SK-N-SH (cell line): ENCODE measurements around the gene DDRGK1. TPM values are rescaled to one million over a fixed set of nuclear protein-coding genes. Genes with fewer than 3 reads are reported as not detected.
A peak's percentile ranks its signal among the peaks of the same experiment; 100 is the strongest.

Experiments used
- CTCF ChIA-PET: fragments of 300-600, 350-600 bp; formaldehyde crosslinking; extraction: SDS; loops from one replicate; lab custom pipeline; 2021; lab: Yijun Ruan, JAX
- POLR2A ChIA-PET: fragments of 350-600 bp; sonication (Branson Sonifier 250); formaldehyde crosslinking; extraction: SDS; loops from one replicate; lab custom pipeline; 2020; ENCODE audit warnings: antibody characterized with exemption, inconsistent platforms; lab: Yijun Ruan, JAX
- DNase-seq: peaks from one replicate; pipeline ENCODE4 v3.0.0; 2012
- H2AFZ ChIP-seq: fragments of 200-600 bp; sonication (generic); 2 replicates; pipeline ENCODE4 v1.8.1; 2016; ENCODE audit warnings: antibody characterized with exemption, mild to moderate bottlenecking, low read depth
- H3F3A ChIP-seq: fragments of 200-600 bp; sonication (generic); replicated peaks from 2 replicates; pipeline ENCODE3; 2016; ENCODE audit warnings: antibody characterized with exemption, mild to moderate bottlenecking; ENCODE audit not compliant: insufficient read depth
- H3K27ac ChIP-seq, 2 experiments: fragments of 200-500 bp in 1 of 2; fragments of 200-600 bp in 1 of 2; sonication (Bioruptor generic) in 1 of 2; sonication (generic), shearing (Covaris generic) in 1 of 2; 2 replicates each; pipeline versions ENCODE4 v1.5.1 to v1.6.1; 2014 to 2016; ENCODE audit warnings: low read depth in 2 of 2, inconsistent platforms in 1 of 2, low read length in 1 of 2, mild to moderate bottlenecking in 1 of 2, mixed read lengths in 1 of 2
- H3K27me3 ChIP-seq: fragments of 200-600 bp; sonication (generic), shearing (Covaris generic); 2 replicates; pipeline ENCODE4 v1.6.1; 2016; ENCODE audit warnings: mixed run types; ENCODE audit not compliant: insufficient read depth
- H3K36me3 ChIP-seq, 2 experiments: fragments of 200-500 bp in 1 of 2; fragments of 200-600 bp in 1 of 2; sonication (Bioruptor generic) in 1 of 2; sonication (generic) in 1 of 2; replicated peaks in 1 of 2; 2 replicates each; pipeline versions ENCODE3 to v1.5.1; 2014 to 2016; ENCODE audit warnings: low read length in 1 of 2, mild to moderate bottlenecking in 1 of 2; ENCODE audit not compliant: insufficient read depth in 2 of 2, control insufficient read depth in 1 of 2
- H3K4me1 ChIP-seq, 2 experiments: fragments of 200-500 bp in 1 of 2; fragments of 200-600 bp in 1 of 2; sonication (Bioruptor generic) in 1 of 2; sonication (generic), shearing (Covaris generic) in 1 of 2; 2 replicates each; pipeline versions ENCODE4 v1.5.1 to v1.6.1; 2014 to 2016; ENCODE audit warnings: low read depth in 1 of 2, low read length in 1 of 2, mixed run types in 1 of 2; ENCODE audit not compliant: insufficient read depth in 2 of 2, control insufficient read depth in 1 of 2
- H3K4me2 ChIP-seq: fragments of 200-600 bp; sonication (generic), shearing (Covaris generic); 2 replicates; pipeline ENCODE4 v1.6.1; 2017; ENCODE audit warnings: mixed run types
- H3K4me3 ChIP-seq, 2 experiments: fragments of 200-500 bp in 1 of 2; fragments of 200-600 bp in 1 of 2; sonication (Bioruptor generic) in 1 of 2; sonication (generic), shearing (Covaris generic) in 1 of 2; 2 replicates each; pipeline versions ENCODE4 v1.5.1 to v1.8.1; 2014 to 2016; ENCODE audit warnings: low read depth in 2 of 2, inconsistent platforms in 1 of 2, low read length in 1 of 2, mild to moderate bottlenecking in 1 of 2, mixed read lengths in 1 of 2, moderate library complexity in 1 of 2
- H3K79me2 ChIP-seq: fragments of 200-600 bp; sonication (generic); 2 replicates; pipeline ENCODE4 v1.8.1; 2017; ENCODE audit warnings: mild to moderate bottlenecking; ENCODE audit not compliant: insufficient read depth
- H3K9ac ChIP-seq: fragments of 200-600 bp; sonication (generic); 2 replicates; pipeline ENCODE4 v1.6.1; 2017; ENCODE audit warnings: mixed run types
- H3K9me2 ChIP-seq: fragments of 200-600 bp; sonication (generic); 2 replicates; pipeline ENCODE4 v1.6.1; 2017; ENCODE audit warnings: mixed run types
- H3K9me3 ChIP-seq: fragments of 200-600 bp; sonication (generic); 2 replicates; pipeline ENCODE4 v1.6.1; 2017; ENCODE audit warnings: mixed run types, mild to moderate bottlenecking, moderate library complexity
- H4K20me1 ChIP-seq: fragments of 200-600 bp; sonication (generic); 2 replicates; pipeline ENCODE4 v1.6.1; 2017; ENCODE audit warnings: mild to moderate bottlenecking, mixed run types; ENCODE audit not compliant: insufficient read depth
- CTCF ChIP-seq: fragments of 200-600 bp; sonication (generic); IDR thresholded peaks from 2 replicates; pipeline ENCODE4 v1.6.1; 2017; ENCODE audit warnings: antibody characterized with exemption, mild to moderate bottlenecking, moderate library complexity
- EZH2phosphoT487 ChIP-seq: fragments of 200-600 bp; sonication (generic); IDR thresholded peaks from 2 replicates; pipeline ENCODE4 v1.6.1; 2017; ENCODE audit warnings: low read depth, mixed run types, mild to moderate bottlenecking, antibody characterized with exemption, moderate library complexity, borderline replicate concordance
- FOSL2 ChIP-seq: IDR thresholded peaks from 2 replicates; pipeline ENCODE4 v1.4.0; 2012; ENCODE audit warnings: low read depth, mild to moderate bottlenecking, moderate library complexity, borderline replicate concordance
- FOXM1 ChIP-seq: IDR thresholded peaks from 2 replicates; pipeline ENCODE4 v1.4.0; 2012; ENCODE audit warnings: low read depth, mild to moderate bottlenecking
- GABPA ChIP-seq: IDR thresholded peaks from 2 replicates; pipeline ENCODE4 v1.4.0; 2012; ENCODE audit warnings: low read depth, mild to moderate bottlenecking
- GATA2 ChIP-seq: sonication (generic); formaldehyde crosslinking; IDR thresholded peaks from 2 replicates; pipeline ENCODE4 v1.5.0; 2020; ENCODE audit warnings: mild to moderate bottlenecking, missing genetic modification reagents
- MEF2A ChIP-seq: IDR thresholded peaks from 2 replicates; pipeline ENCODE4 v1.4.0; 2012; ENCODE audit warnings: low read depth, borderline replicate concordance
- NFIC ChIP-seq: IDR thresholded peaks from 2 replicates; pipeline ENCODE4 v1.4.0; 2012; ENCODE audit warnings: borderline replicate concordance
- NRF1 ChIP-seq: IDR thresholded peaks from 2 replicates; pipeline ENCODE4 v1.6.1; 2012; ENCODE audit warnings: low read depth, mild to moderate bottlenecking, low read length
- POLR2AphosphoS5 ChIP-seq: IDR thresholded peaks from 2 replicates; pipeline ENCODE4 v1.6.1; 2012; ENCODE audit warnings: low read depth, low read length
- RAD21 ChIP-seq: IDR thresholded peaks from 2 replicates; pipeline ENCODE4 v1.6.1; 2012; ENCODE audit warnings: mild to moderate bottlenecking, low read length
- REST ChIP-seq: IDR thresholded peaks from 2 replicates; pipeline ENCODE4 v1.6.1; 2012; ENCODE audit warnings: mild to moderate bottlenecking, low read depth, low read length, moderate library complexity
- RXRA ChIP-seq: IDR thresholded peaks from 2 replicates; pipeline ENCODE4 v1.4.0; 2012; ENCODE audit warnings: low read depth, mild to moderate bottlenecking, borderline replicate concordance
- SIN3A ChIP-seq: IDR thresholded peaks from 2 replicates; pipeline ENCODE4 v1.6.1; 2012; ENCODE audit warnings: low read depth, mild to moderate bottlenecking, low read length, moderate library complexity, borderline replicate concordance
- SMC3 ChIP-seq: IDR thresholded peaks from 2 replicates; pipeline ENCODE4 v1.6.1; 2012; ENCODE audit warnings: low read depth, low read length, improper control_type of control experiment
- TAF1 ChIP-seq: IDR thresholded peaks from 2 replicates; pipeline ENCODE4 v1.6.1; 2012; ENCODE audit warnings: low read depth, mild to moderate bottlenecking, low read length, moderate library complexity, borderline replicate concordance
- TCF12 ChIP-seq: IDR thresholded peaks from 2 replicates; pipeline ENCODE4 v1.4.0; 2012
- WGBS: methylation state at CpG from one replicate; pipeline ENCODE4 v1.1.6; 2017; ENCODE audit warnings: low lambda C conversion rate; 5-methylcytosine and 5-hydroxymethylcytosine counted together
- polyA plus RNA-seq, 3 experiments: library from polyadenylated mRNA; depleted of rRNA; stranded (reverse); fragments of >200 nt; gene quantifications; 2 replicates each; pipeline ENCODE4 v1.2.3, GENCODE V29; 2012

DDRGK1 gene
- polyA plus RNA-seq, 1 of the 3 experiments (the other 2 are of a cell fraction): 70.6 TPM

GRCh38 chr20:3160418-3160817 lies 44.1 kb downstream of the DDRGK1 start:
- peaks cover 47% of the 10 kb centered on the region for H3K79me2 ChIP-seq
- ChIA-PET POLR2A (interaction anchor here (0.6 to 1.4 kb wide), 3 partner anchors 10 to 45 kb away, joined by 3 to 4 read pairs (median 4); no protein-coding TSS in a partner anchor), CTCF (interaction anchor here (0.9 kb wide), 1 partner anchor 45 kb away, joined by 4 read pairs; no protein-coding TSS in a partner anchor)
- H4K20me1 ChIP-seq: peaks cover 42% of the 10 kb centered on the region
- peaks cover 3% of the 10 kb centered on the region in 2 experiments for H3K36me3 ChIP-seq
- DNase-seq: no peak
- no peaks in the 10 kb centered on the region for H3K9me2 ChIP-seq
- H3F3A ChIP-seq: peaks cover 14% of the 10 kb centered on the region
- 91% methylated on average over 6 of the region's 6 CpGs for WGBS
- H3K9ac ChIP-seq: no peak overlapping the region
- no peak overlapping the region for H3K27ac ChIP-seq
- H3K4me3 ChIP-seq: peak overlapping the region in 1 of 2 experiments; percentile 87; a peak in 1 of 4 replicates
- peak overlapping the region; percentile 100; the same call in 1 of the 2 replicates for H2AFZ ChIP-seq
- H3K4me2 ChIP-seq: no peak overlapping the region
- no peaks in the 10 kb centered on the region for H3K9me3 ChIP-seq
- H3K4me1 ChIP-seq: peaks cover 5 to 14% of the 10 kb centered on the region in 2 experiments; a peak in 1 of 4 replicates
- H3K27me3 ChIP-seq: no peaks in the 10 kb centered on the region
- no peak for TF ChIP-seq EZH2phosphoT487
- no peak for TF ChIP-seq POLR2AphosphoS5
- TF ChIP-seq REST: no peak
- TF ChIP-seq FOXM1: no peak
- TF ChIP-seq CTCF: no peak
- no peak for TF ChIP-seq TAF1
- no peak for TF ChIP-seq NFIC
- no peak for TF ChIP-seq RAD21
- no peak for TF ChIP-seq NRF1
- no peak for TF ChIP-seq GABPA
- no peak for TF ChIP-seq MEF2A
- TF ChIP-seq FOSL2: no peak
- no peak for TF ChIP-seq SIN3A
- no peak for TF ChIP-seq TCF12
- no peak for TF ChIP-seq GATA2
- no peak for TF ChIP-seq RXRA
- TF ChIP-seq SMC3: no peak
